ENCODE data around the gene DYSF. TPM values are rescaled to one million over a fixed set of nuclear protein-coding genes. Genes with fewer than 3 reads are reported as not detected.

Gene DYSF
- total and polyA plus RNA-seq, 8 donors, result 1.1 to 5.5 (median 2.1) TPM

GRCh38 chr2:71689393-71689792, 236.0 kb downstream of the DYSF start:
- Histone ChIP-seq H3K9me3 (no peaks in the 10 kb centered on the region), H3K27me3 (no peaks in the 10 kb centered on the region), H3K36me3 (no peaks in the 10 kb centered on the region), H3K4me3 (no peak overlapping the region), H3K4me1 (no peaks in the 10 kb centered on the region), H3K27ac (no peak overlapping the region)
- 54 to 68% methylated on average over 2 of the region's 2 CpGs for WGBS, 2 donors
- intact Hi-C loops (cut with DNase I), result no loop called here
- FAIRE-seq (no peak), DNase-seq (no peak), ATAC-seq (no peak)
- no peak for TF ChIP-seq CTCF (IDR thresholded peaks at IDR 0.05)

GRCh38 chr2:71689968-71690834, 236.8 kb downstream of the DYSF start:
- H3K36me3 ChIP-seq, result no peaks in the 10 kb centered on the region
- no peaks in the 10 kb centered on the region for H3K27me3 ChIP-seq
- DNase-seq, result peak in 2 of 6 donors; percentile 6 to 15
- ATAC-seq, result no peak
- no peak for TF ChIP-seq CTCF (IDR thresholded peaks at IDR 0.05)
- WGBS, 2 donors, result 84 to 85% methylated on average over 21 of the region's 21 CpGs
- intact Hi-C loops (cut with DNase I), result no loop called here
- FAIRE-seq, result no peak
- H3K4me3 ChIP-seq, result no peak overlapping the region
- no peaks in the 10 kb centered on the region for H3K9me3 ChIP-seq
- no peaks in the 10 kb centered on the region for H3K4me1 ChIP-seq
- no peak overlapping the region for H3K27ac ChIP-seq

GRCh38 chr2:71690876-71691475, 237.6 kb downstream of the DYSF start:
- 68 to 70% methylated on average over 12 of the region's 12 CpGs for WGBS, 2 donors
- Histone ChIP-seq H3K4me1 (no peaks in the 10 kb centered on the region), H3K27me3 (no peaks in the 10 kb centered on the region), H3K36me3 (no peaks in the 10 kb centered on the region), H3K4me3 (no peak overlapping the region), H3K9me3 (no peaks in the 10 kb centered on the region), H3K27ac (no peak overlapping the region)
- TF ChIP-seq CTCF (IDR thresholded peaks at IDR 0.05), result no peak
- DNase-seq (peak in 2 of 6 donors; percentile 31 to 32), ATAC-seq (no peak), FAIRE-seq (no peak)
- intact Hi-C loops (cut with DNase I), result no loop called here

- intact Hi-C loops (cut with DNase I), result no loop called here
- Histone ChIP-seq H3K27ac (no peak overlapping the region), H3K27me3 (no peaks in the 10 kb centered on the region), H3K36me3 (no peaks in the 10 kb centered on the region), H3K9me3 (no peaks in the 10 kb centered on the region), H3K4me3 (no peak overlapping the region), H3K4me1 (no peaks in the 10 kb centered on the region)
- 52 to 63% methylated on average over 22 to 24 of the region's 24 CpGs for WGBS, 2 donors
- ATAC-seq (no peak), FAIRE-seq (no peak), DNase-seq (peak in 2 of 6 donors; percentile 40 to 47)
- no peak for TF ChIP-seq CTCF (IDR thresholded peaks at IDR 0.05)
Measured at GRCh38 chr2:71691747-71692441, 238.5 kb downstream of the DYSF start.
